Glutamatergic neuron (in vitro differentiated cells): ENCODE results near the gene CAMKK1. TPM values are rescaled to one million over a fixed set of nuclear protein-coding genes. Genes with fewer than 3 reads are reported as not detected.

Experiments
- DNase-seq: peaks from one replicate; pipeline ENCODE4 v3.0.0; 2022
- H3K27ac Mint-ChIP-seq: one replicate; pipeline ENCODE4 v1.8.0; 2020; ENCODE audit warnings: mild to moderate bottlenecking, mixed read lengths, inconsistent platforms; ENCODE audit not compliant: unreplicated experiment
- H3K27me3 Mint-ChIP-seq: one replicate; pipeline ENCODE4 v1.8.0; 2020; ENCODE audit warnings: mild to moderate bottlenecking, moderate library complexity, mixed read lengths, inconsistent platforms; ENCODE audit not compliant: unreplicated experiment
- H3K36me3 Mint-ChIP-seq: one replicate; pipeline ENCODE4 v1.8.0; 2020; ENCODE audit warnings: mild to moderate bottlenecking, mixed read lengths, inconsistent platforms; ENCODE audit not compliant: unreplicated experiment
- H3K4me1 Mint-ChIP-seq: one replicate; pipeline ENCODE4 v1.8.0; 2020; ENCODE audit warnings: mild to moderate bottlenecking, low read depth, mixed read lengths, inconsistent platforms; ENCODE audit not compliant: unreplicated experiment
- H3K4me3 Mint-ChIP-seq: one replicate; pipeline ENCODE4 v1.8.0; 2020; ENCODE audit warnings: mild to moderate bottlenecking, mixed read lengths, inconsistent platforms; ENCODE audit not compliant: unreplicated experiment
- H3K9me3 Mint-ChIP-seq: one replicate; pipeline ENCODE4 v1.8.0; 2020; ENCODE audit warnings: mild to moderate bottlenecking, moderate library complexity, mixed read lengths, inconsistent platforms; ENCODE audit not compliant: unreplicated experiment
- total RNA-seq: library from RNA; stranded (reverse); fragmentation: NEBNext Ultra II Directional; extraction: Animal tissue kit (Norgen Biotek cat#: 25700); gene quantifications from one replicate; pipeline ENCODE4 v1.2.1, GENCODE V29; 2021; ENCODE audit not compliant: unreplicated experiment
- TF ChIP-seq, protein P1 (sequence below): fragments of 200-600 bp; sonication (generic); IDR thresholded peaks from one replicate; pipeline ENCODE4 v1.5.0; 2021; ENCODE audit not compliant: partially characterized antibody, unreplicated experiment

The CAMKK1 gene
- total RNA-seq, 1 donor from 2014 or later = 41.3 TPM

DNA sequence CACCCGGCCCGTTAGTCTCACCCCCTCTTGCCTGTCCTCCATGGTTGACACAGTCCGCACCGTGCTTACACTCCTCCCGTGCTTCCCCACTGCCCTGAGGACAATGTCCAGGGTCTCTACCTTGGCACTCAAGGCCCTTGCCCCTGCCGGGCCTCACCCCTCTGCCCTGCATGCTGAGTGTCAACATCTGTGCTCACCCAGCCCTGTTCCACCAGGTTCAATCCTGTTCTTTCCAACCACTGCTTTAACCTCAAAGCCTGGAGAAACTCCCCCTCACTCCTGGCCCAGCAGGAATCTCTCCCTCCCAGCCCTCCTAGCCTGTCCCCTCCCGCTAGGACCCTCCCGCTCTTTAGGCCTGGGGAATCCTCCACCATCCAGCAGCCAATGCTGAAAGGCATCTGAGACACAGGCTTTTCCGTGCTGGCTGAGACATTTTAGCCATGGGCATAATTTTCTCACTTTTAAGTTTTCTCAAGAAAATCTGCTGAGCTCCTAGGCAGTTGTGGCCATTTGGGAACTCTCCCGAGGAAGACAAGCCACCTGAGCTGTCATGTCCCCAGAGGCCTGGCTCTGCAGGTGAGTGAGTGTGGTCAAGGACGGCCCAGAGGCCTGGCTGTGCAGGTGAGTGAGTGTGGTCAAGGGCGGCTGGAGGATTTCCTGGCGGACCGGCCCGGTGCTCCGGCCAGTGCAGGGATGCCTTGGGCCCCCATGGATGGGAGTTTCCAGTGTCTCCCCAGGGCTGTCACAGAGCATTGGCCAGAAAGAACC lies 34.2 kb upstream of the CAMKK1 start:
- Mint-ChIP-seq H3K9me3 (peaks cover 10% of the 10 kb centered on the region), H3K36me3 (no peaks in the 10 kb centered on the region), H3K27me3 (peaks cover 7% of the 10 kb centered on the region), H3K27ac (no peak overlapping the region), H3K4me3 (no peak overlapping the region), H3K4me1 (peaks cover 23% of the 10 kb centered on the region)
- no peak for DNase-seq
- TF ChIP-seq, protein P1, sequence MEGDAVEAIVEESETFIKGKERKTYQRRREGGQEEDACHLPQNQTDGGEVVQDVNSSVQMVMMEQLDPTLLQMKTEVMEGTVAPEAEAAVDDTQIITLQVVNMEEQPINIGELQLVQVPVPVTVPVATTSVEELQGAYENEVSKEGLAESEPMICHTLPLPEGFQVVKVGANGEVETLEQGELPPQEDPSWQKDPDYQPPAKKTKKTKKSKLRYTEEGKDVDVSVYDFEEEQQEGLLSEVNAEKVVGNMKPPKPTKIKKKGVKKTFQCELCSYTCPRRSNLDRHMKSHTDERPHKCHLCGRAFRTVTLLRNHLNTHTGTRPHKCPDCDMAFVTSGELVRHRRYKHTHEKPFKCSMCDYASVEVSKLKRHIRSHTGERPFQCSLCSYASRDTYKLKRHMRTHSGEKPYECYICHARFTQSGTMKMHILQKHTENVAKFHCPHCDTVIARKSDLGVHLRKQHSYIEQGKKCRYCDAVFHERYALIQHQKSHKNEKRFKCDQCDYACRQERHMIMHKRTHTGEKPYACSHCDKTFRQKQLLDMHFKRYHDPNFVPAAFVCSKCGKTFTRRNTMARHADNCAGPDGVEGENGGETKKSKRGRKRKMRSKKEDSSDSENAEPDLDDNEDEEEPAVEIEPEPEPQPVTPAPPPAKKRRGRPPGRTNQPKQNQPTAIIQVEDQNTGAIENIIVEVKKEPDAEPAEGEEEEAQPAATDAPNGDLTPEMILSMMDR = no peak

DNA sequence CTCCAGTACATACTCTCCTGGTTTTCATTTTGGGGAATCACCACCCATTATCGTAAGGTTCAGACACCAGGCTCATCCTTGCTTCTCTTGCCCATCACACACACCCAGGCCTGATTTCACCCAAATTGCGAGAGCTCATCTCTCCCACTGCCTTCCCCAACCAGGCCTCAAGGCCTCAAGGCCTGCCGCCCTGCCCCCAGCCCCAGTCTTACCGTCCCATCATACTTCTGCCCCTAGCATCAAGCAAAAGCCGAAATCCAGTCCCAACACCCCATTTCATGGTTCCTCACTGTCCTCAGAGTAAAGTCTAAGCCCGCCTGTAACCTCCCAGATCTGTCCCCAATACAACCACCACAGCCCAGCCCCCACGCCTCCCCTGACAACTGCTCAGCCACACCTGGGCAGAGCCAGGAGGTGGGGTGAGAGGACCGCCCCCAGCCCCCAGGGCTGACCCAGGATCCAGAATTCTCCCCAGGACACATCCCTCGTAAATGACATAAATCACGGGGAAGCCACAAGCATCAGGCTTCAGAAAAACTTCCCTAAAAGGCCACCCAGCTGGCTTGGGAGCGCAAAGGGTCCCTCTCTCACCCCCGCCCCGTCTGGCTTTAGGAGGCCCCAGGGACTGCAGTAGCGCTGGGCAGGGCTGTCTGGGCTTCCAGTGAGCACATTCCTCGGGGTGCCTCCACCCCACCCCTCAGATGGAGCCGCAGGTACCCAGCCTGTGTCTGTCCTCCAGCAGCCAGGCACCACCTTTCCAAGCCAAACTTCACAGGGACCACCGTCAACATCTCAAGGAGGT lies 33.0 kb upstream of the CAMKK1 start:
- peaks cover 23% of the 10 kb centered on the region for H3K4me1 Mint-ChIP-seq
- H3K4me3 Mint-ChIP-seq = peak overlapping the region; percentile 24
- H3K9me3 Mint-ChIP-seq = peaks cover 10% of the 10 kb centered on the region
- H3K27ac Mint-ChIP-seq = peak overlapping the region; percentile 74
- DNase-seq = no peak
- H3K27me3 Mint-ChIP-seq = peaks cover 7% of the 10 kb centered on the region
- H3K36me3 Mint-ChIP-seq = no peaks in the 10 kb centered on the region
- TF ChIP-seq, protein P1 = no peak

DNA sequence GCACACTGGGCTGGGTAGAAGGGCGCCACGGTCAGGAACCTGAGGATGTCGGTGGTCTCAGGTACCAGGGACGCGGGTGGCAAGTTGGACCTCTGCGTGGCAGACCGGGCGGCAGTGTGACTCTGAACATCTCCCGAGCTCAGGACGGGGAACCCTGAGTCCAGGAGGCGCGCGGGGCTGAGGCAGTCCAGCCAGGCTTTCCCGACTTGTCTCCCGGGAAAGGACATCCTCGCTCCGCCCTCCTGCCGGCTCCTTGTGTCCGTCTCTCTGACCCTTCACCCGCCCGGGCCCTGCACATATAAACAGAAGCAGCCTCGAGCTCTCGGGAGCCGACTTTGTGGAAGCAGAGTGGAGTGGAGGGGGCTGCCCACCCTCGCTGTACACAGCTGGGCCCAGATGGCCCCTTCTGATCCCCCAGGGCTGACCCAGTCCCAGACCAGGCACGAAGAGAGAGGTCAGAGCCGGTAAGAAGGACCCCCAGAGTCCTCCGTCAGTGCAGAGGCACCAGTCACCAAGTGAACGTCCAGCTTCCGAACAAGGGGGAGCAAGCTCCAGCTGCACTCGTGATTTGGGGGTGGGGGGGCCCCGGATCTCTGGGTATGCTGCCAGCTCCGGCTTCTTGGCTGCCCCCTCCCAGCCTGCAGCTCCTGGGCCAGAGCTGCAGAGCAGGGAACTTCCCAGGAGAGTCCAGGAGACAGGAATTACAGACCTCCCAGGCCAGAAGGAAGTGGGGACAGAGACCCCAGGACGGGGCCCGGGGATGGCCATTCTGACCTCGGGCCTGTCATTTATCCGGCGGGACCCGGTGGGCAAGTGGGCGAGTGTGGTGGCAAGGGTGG lies 31.9 kb upstream of the CAMKK1 start:
- peak; percentile 75 for DNase-seq
- no peaks in the 10 kb centered on the region for H3K36me3 Mint-ChIP-seq
- peaks cover 9% of the 10 kb centered on the region for H3K27me3 Mint-ChIP-seq
- peaks cover 23% of the 10 kb centered on the region for H3K4me1 Mint-ChIP-seq
- TF ChIP-seq, protein P1 = no peak
- peak overlapping the region; percentile 92 for H3K27ac Mint-ChIP-seq
- peak overlapping the region; percentile 56 for H3K4me3 Mint-ChIP-seq
- H3K9me3 Mint-ChIP-seq = peaks cover 10% of the 10 kb centered on the region

DNA sequence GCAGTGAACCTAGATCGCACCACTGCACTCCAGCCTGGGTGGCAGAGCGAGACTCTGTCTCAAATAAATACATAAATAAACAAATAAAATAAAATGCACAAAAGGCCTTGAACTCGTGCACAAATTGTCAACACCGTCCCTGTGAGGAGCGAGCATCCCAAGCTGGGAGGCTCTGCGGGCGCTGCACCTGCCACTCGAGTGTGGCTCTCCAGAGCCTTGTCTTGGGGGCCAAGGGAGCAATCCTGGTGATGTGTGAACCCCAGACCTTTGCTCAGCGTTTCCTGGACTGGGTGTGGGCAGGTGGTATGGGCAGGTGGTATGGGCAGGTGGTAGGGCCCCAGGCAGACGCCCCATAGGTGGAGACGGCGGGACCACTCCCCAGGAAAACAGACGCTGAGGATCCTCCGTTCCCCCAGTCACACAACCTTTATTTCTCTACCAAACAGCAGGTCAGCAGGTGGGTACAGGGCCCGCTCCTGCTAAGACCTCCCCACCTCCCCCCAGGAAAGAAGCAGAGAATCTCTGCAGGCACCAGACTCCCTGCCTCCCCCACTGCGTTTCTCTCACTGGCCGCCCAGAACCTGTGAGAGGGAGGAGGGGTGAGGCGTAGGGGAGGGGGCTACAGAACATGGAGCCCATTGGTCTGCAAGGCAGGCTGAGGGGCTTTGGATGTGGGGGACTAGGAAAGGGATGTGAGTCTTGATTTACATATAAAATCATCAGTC lies 30.8 kb upstream of the CAMKK1 start:
- DNase-seq = no peak
- Mint-ChIP-seq H3K4me1 (peaks cover 24% of the 10 kb centered on the region), H3K4me3 (peak overlapping the region; percentile 60), H3K9me3 (peaks cover 10% of the 10 kb centered on the region), H3K27ac (peak overlapping the region; percentile 92), H3K27me3 (peaks cover 11% of the 10 kb centered on the region), H3K36me3 (no peaks in the 10 kb centered on the region)
- TF ChIP-seq, protein P1 = no peak
